IPS-18a (cell line): ENCODE measurements around the gene DRAXIN.
A peak's percentile ranks its signal among the peaks of the same experiment; 100 is the strongest.
"Not testable (repeated sequence)": the region's sequence is repeated elsewhere in the genome, so short reads cannot be mapped to it uniquely, and the experiment has no call there.

Source experiments
- H3K27ac ChIP-seq: one replicate; pipeline ENCODE4 v1.5.1; 2013; ENCODE audit warnings: low read length
- H3K27me3 ChIP-seq: one replicate; pipeline ENCODE4 v1.6.1; 2013; ENCODE audit warnings: mild to moderate bottlenecking, low read length; ENCODE audit not compliant: control insufficient read depth, insufficient read depth
- H3K36me3 ChIP-seq: one replicate; pipeline ENCODE4 v1.6.1; 2013; ENCODE audit warnings: low read depth, low read length; ENCODE audit not compliant: control insufficient read depth
- H3K4me1 ChIP-seq: one replicate; pipeline ENCODE4 v1.6.1; 2013; ENCODE audit warnings: low read depth, low read length; ENCODE audit not compliant: control insufficient read depth
- H3K4me3 ChIP-seq: one replicate; pipeline ENCODE4 v1.5.1; 2013; ENCODE audit warnings: low read length
- H3K9ac ChIP-seq: one replicate; pipeline ENCODE4 v1.6.1; 2013; ENCODE audit warnings: mild to moderate bottlenecking, low read length, moderate library complexity
- H3K9me3 ChIP-seq: one replicate; pipeline ENCODE4 v1.6.1; 2013; ENCODE audit warnings: low read depth, low read length; ENCODE audit not compliant: control insufficient read depth

Gene DRAXIN, protein sequence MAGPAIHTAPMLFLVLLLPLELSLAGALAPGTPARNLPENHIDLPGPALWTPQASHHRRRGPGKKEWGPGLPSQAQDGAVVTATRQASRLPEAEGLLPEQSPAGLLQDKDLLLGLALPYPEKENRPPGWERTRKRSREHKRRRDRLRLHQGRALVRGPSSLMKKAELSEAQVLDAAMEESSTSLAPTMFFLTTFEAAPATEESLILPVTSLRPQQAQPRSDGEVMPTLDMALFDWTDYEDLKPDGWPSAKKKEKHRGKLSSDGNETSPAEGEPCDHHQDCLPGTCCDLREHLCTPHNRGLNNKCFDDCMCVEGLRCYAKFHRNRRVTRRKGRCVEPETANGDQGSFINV

DNA sequence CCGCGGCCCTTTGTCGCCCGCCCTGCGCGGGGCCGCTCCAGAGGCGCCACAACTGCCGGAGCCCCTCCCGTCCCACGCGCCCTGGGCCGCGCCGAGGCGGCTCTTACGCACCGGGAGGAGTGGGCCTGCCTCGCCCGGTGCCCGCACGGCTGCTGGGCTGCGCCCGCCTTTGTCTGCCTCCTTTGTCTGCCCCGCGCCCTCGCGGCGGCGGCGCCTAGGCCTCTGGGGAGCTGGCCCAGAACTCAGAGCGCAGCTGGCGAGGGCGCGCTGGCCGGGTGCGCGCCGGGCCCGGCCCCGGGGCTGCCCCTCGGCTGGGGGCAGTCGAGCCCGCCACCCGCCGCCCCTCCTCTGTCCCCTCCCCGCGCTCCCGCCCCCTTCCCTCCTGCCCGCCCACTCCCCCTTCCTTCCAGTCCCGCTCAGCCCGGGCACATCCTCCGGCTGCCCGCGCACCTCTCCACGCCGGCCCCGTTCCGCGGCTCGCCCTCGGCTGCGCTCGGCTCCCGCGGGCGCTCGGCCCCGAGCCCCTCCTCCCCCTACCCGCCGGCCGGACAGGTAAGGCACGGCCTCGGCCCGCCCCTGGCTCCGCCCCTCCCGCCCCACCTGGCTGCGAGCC, at the start of gene DRAXIN:
DRAXIN (plus strand) TSS at position 409 of the 613 bp plus-strand sequence. CDS start 14,549 bp downstream, outside the sequence.
- Histone ChIP-seq H3K9me3 (no peaks in the 10 kb centered on the region), H3K27ac (peak within 1 kb of the TSS; percentile 87), H3K4me3 (peak within 1 kb of the TSS; percentile 70), H3K27me3 (no peaks in the 10 kb centered on the region), H3K36me3 (peaks cover 4% of the 10 kb centered on the region), H3K9ac (peak within 1 kb of the TSS; percentile 82), H3K4me1 (peaks cover 30% of the 10 kb centered on the region)

DNA sequence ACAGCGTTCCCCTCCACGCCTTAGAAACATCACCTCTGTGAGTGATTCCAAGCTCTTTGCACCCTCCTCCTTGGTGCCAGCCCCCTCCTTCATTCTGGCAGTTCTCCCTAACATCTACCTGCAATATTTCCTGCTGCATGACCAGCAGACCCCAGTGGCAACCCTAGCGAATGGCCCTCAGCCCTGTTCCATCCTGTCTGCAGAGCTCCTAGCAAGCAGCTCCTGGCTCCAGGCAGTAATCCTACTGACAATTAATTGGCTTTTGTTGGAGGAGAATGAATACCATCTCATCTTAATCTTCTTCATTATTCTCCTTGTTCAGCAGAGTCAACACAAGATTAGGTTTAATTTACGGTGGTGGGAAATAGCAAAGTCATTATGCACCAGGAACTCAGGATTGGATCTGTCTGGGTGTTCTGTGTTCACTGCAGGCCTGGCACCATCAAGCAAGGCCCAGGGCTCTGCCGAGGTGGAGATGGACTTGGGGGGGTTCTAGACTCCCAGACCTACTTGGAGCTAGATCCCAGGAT, 49.7 kb upstream of the DRAXIN start:
- H3K4me3 ChIP-seq = no peak overlapping the region
- H3K27me3 ChIP-seq = no peaks in the 10 kb centered on the region
- no peaks in the 10 kb centered on the region for H3K36me3 ChIP-seq
- no peak overlapping the region for H3K9ac ChIP-seq
- no peak overlapping the region for H3K27ac ChIP-seq
- no peaks in the 10 kb centered on the region for H3K9me3 ChIP-seq
- H3K4me1 ChIP-seq = no peaks in the 10 kb centered on the region

DNA sequence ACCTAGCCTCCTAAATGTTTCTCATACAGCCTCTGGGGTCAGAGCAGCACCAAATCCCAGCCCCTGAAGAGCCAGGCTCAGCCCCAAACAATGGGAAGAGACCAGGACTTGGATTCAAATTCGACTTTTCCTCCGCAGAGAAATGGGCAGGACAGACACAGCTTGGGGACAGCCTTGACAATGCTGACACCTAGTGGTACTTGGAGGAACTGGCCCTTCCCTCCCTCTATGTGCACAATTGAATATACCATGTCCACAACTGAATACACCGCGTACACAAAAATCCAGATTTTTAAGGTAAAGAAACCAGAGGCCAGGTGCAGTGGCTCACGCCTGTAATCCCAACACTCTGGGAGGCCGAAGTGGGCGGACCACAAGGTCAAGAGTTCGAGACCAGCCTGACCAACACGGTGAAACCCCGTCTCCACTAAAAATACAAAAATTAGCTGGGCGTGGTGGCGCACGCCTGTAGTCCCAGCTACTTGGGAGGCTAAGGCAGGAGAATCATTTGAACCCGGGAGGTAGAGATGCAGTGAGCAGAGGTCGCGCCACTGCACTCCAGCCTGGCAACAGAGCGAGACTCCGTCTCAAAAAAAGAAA, 49.0 kb upstream of the DRAXIN start:
- H3K27me3 ChIP-seq = not testable (repeated sequence)

DNA sequence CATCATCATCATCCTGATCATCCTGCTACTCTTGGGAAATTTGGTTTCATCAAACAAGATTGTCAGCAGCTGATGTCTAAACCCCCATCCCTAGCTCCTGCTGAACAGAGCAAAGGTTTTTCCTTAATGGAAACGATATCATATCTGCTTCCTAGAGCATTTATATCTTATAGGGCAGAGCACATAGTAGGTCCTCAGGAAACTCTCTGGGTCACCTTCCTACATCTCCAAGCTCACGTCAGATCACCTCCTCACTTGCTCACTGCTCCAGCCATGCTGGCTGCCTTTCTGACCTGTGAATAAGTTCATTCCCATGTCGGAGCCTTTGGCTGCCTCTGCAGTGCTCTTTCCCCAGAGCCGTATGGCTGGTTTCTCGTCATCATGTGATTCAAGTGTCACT, 47.7 kb upstream of the DRAXIN start:
- Histone ChIP-seq H3K4me1 (no peaks in the 10 kb centered on the region), H3K9me3 (no peaks in the 10 kb centered on the region), H3K27ac (no peak overlapping the region), H3K27me3 (no peaks in the 10 kb centered on the region), H3K4me3 (no peak overlapping the region), H3K9ac (no peak overlapping the region), H3K36me3 (no peaks in the 10 kb centered on the region)

More for the DNA sequence above, 49.0 kb upstream of the DRAXIN start:
- H3K4me1 ChIP-seq, H3K27ac ChIP-seq, H3K36me3 ChIP-seq, H3K4me3 ChIP-seq, H3K9ac ChIP-seq, H3K9me3 ChIP-seq: not testable (repeated sequence)

DNA sequence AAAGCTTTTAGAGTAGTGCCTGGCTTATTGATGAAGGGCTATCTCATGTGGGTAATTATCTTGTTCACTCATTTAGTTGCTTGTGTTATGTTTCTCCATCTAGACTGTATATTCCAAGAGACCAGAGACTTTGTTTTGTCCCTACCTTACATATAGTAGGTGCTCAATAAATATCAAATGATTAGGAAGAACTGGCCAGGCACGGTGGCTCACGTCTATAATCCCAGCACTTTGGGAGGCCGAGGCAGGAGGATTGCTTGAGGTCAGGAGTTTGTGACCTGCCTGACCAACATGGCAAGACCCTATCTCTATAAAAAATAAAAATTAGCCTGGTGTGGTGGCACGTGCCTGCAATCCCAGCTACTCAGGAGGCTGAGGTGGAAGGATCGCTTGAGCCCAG, 46.2 kb upstream of the DRAXIN start:
- Histone ChIP-seq H3K9ac (no peak overlapping the region), H3K27me3 (peaks cover 11% of the 10 kb centered on the region), H3K4me3 (no peak overlapping the region), H3K27ac (no peak overlapping the region), H3K4me1 (no peaks in the 10 kb centered on the region), H3K36me3 (no peaks in the 10 kb centered on the region), H3K9me3 (no peaks in the 10 kb centered on the region)

DNA sequence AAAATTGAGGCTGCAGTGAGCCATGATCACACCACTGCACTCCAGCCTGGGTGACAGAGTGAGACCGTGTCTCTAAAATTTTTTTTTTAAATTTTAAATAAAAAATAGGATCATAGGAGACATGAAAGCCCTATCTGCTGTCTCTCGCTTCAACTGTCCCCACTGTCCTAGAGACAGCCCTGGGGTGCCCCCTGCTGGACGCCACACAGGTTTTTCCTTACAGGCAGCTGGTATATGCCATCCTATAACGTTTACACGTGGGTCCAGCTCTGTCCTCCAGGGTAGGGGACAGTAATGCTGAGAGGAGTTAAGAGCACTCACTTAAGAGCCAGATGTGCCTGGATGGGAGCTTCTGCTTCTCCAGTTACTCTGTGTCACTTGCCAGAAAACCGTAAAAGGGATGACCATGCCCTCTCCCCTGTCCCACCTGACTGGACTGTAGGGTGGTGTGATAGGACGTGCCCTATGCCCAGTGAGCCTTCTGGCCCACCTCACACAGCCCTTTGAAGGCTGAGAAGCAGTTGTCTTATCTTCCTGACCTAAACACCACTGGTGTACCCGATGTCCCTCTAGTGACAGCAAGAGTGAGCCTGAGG, 45.7 kb upstream of the DRAXIN start:
- Histone ChIP-seq H3K4me3 (no peak overlapping the region), H3K4me1 (no peaks in the 10 kb centered on the region), H3K27ac (no peak overlapping the region), H3K36me3 (no peaks in the 10 kb centered on the region), H3K9me3 (no peaks in the 10 kb centered on the region), H3K9ac (no peak overlapping the region), H3K27me3 (peaks cover 16% of the 10 kb centered on the region)

DNA sequence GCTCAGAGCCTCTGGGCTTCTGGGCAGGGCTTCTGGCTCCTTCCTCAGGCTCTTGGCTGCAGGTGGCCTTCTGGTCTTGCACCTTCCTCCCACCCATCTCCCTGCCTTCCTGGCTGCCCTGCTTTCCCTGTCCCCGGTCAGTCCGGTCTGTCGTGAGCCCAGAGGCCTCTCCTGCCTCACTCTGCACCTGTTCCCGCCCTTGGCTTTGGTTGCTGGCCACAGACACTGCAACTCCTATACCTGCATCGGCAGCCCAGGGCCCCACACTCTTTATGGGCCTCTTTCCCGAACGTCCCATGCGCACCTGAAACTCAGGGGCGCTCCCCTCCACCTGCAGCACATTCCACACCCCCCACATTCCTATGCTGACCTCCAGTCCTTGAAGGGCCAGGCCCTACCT, 45.2 kb upstream of the DRAXIN start:
- Histone ChIP-seq H3K4me1 (no peaks in the 10 kb centered on the region), H3K9ac (no peak overlapping the region), H3K36me3 (no peaks in the 10 kb centered on the region), H3K9me3 (no peaks in the 10 kb centered on the region), H3K27me3 (peaks cover 22% of the 10 kb centered on the region), H3K4me3 (no peak overlapping the region), H3K27ac (no peak overlapping the region)

DNA sequence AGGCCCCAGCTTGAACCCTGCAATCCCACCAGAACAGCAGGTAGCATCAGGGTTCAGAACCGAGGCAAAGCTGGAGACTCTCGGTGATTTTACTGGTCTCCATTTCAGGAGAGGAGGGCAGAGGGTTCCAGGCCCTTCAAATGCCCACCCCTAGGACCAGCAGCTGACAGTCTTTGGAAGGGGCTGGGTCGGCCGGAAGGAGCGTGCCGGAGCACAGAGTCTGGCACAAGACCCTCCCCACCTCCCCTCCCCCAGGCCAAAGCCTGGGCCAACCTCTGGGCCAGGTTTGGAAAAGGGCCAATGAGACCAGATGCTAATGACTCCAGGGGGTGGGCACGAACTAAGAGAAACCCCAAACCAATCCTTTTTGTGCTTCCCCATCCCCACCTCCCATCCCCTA, 44.2 kb upstream of the DRAXIN start:
- no peak overlapping the region for H3K27ac ChIP-seq
- H3K4me1 ChIP-seq = no peaks in the 10 kb centered on the region
- peaks cover 32% of the 10 kb centered on the region for H3K27me3 ChIP-seq
- H3K9me3 ChIP-seq = no peaks in the 10 kb centered on the region
- no peaks in the 10 kb centered on the region for H3K36me3 ChIP-seq
- no peak overlapping the region for H3K4me3 ChIP-seq
- no peak overlapping the region for H3K9ac ChIP-seq

DNA sequence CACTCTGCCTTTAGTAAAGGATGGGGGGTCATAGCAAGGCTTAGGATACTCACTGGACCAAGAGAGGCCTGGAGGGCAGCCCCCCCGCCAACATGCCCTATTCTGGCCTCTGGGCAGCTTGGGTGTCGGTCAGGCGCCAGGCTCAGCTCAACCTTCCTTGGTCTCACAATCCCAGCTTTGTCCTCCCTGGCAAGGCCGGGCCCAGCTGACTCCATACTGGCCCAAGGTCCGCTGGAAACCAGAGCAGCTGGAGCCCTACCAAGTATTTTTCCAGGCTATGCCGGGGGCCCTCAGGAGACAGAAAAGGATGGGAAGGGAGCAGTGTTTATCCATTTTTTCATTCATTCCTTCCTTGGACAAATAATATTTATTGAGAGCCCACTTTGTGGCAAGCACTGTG, 43.5 kb upstream of the DRAXIN start:
- Histone ChIP-seq H3K4me3 (no peak overlapping the region), H3K4me1 (peaks cover 4% of the 10 kb centered on the region), H3K9me3 (no peaks in the 10 kb centered on the region), H3K9ac (no peak overlapping the region), H3K27me3 (peaks cover 39% of the 10 kb centered on the region), H3K36me3 (no peaks in the 10 kb centered on the region), H3K27ac (no peak overlapping the region)

DNA sequence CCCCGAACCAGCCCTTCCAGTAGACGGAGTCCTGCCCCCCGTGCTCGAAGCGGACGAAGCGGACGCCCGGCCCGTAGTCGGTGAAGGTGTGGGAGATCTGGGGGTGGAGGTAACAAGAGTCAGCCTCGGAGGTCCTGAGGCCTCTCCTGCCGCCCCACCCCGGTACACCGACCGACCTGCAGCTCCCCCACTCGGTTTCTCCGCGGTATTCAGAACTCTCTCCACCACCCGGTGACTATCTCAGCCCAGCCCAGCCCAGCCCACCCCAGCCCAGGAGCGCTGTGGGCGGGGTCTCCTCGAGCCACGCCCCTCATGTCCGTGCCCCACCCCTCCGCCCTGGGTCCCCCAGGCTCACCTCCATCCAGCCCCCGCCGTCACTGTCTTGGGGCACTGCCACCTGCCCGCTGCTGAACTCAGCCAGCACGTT, 42.8 kb upstream of the DRAXIN start:
- no peak overlapping the region for H3K27ac ChIP-seq
- no peaks in the 10 kb centered on the region for H3K36me3 ChIP-seq
- H3K4me1 ChIP-seq = peaks cover 7% of the 10 kb centered on the region
- H3K27me3 ChIP-seq = peaks cover 46% of the 10 kb centered on the region
- peak overlapping the region; percentile 27 for H3K4me3 ChIP-seq
- H3K9me3 ChIP-seq = no peaks in the 10 kb centered on the region
- no peak overlapping the region for H3K9ac ChIP-seq

DNA sequence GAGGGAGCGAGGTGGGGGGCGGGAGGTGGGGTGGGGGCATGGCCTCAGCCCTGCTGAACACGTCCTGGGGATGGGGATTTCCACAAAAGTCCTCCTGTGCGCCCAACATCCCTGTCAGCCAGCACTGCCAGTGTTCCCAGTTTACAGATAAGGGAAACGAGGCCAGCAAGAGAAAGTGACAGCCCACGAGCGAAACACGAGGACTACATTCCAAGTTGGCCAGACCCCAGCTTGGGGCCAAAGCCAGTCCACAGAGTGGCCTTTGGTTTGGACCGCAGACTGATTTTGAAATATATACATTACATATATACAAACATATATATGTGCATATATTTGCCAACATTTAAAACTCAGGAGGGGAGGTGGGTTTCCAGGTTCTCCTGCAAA, 42.3 kb upstream of the DRAXIN start:
- no peak overlapping the region for H3K27ac ChIP-seq
- H3K27me3 ChIP-seq = peaks cover 50% of the 10 kb centered on the region
- H3K4me1 ChIP-seq = peaks cover 7% of the 10 kb centered on the region
- no peaks in the 10 kb centered on the region for H3K36me3 ChIP-seq
- H3K9ac ChIP-seq = no peak overlapping the region
- no peak overlapping the region for H3K4me3 ChIP-seq
- H3K9me3 ChIP-seq = no peaks in the 10 kb centered on the region
